Motor neuron (in vitro differentiated cells): ENCODE results near the gene CCDC184. TPM values are rescaled to one million over a fixed set of nuclear protein-coding genes. Genes with fewer than 3 reads are reported as not detected.

Experiments
- ATAC-seq, 8 experiments: fragments of 200-7000 bp; cut with Tn5 transposase; replicated peaks in 6 of 8; 2 replicates each; pipeline ENCODE4 v1.8.0; 2021; ENCODE audit warnings: mild to moderate bottlenecking in 8 of 8, moderate library complexity in 8 of 8
- H3K27ac ChIP-seq, 2 donors: fragments of 250-450 bp; sonication (Bioruptor Pico); 2 replicates each; pipeline ENCODE4 v1.9.0; 2021; ENCODE audit warnings: antibody characterized with exemption in 2 of 2, mild to moderate bottlenecking in 2 of 2, moderate library complexity in 1 of 2
- H3K4me1 ChIP-seq, 2 donors: fragments of 250-450 bp; sonication (Bioruptor Pico); replicated peaks in 1 of 2; 2 replicates each; pipeline ENCODE4 v1.6.1; 2021; ENCODE audit warnings: antibody characterized with exemption in 2 of 2, mild to moderate bottlenecking in 2 of 2, moderate library complexity in 1 of 2
- H3K4me3 ChIP-seq, 5 donors: fragments of 250-450 bp; sonication (Bioruptor Pico); 2 replicates each; pipeline ENCODE4 v1.9.0; 2021; ENCODE audit warnings: antibody characterized with exemption in 5 of 5, mild to moderate bottlenecking in 5 of 5, moderate library complexity in 4 of 5
- WGBS, 10 experiments: fragments of 450-650 bp; shearing (Covaris generic); methylation state at CpG; one replicate each; pipeline ENCODE4 v1.0.0; 2022; 5-methylcytosine and 5-hydroxymethylcytosine counted together
- in situ Hi-C, 9 experiments: fragments of 400-800 bp; cut with MboI; loops; one replicate each; pipeline ENCODE4 v1.15.0; 2021; ENCODE audit warnings: low sequenced_read_pairs in 9 of 9, low pct_unique_long_range_greater_than_20kb in 2 of 9; ENCODE audit not compliant: unreplicated experiment in 9 of 9
- total RNA-seq, 8 experiments: library from RNA; unstranded; fragments of 300-600 nt; gene quantifications; 2 replicates each; pipeline versions ENCODE4 v1.2.3 to v1.2.4, GENCODE V29; 2022

CCDC184 gene
- total RNA-seq, 8 experiments from 2014 or later = 2.0 to 46.3 (median 29.3) TPM

- peak overlapping the region; percentile 56 to 98 (median 86) for H3K4me3 ChIP-seq
- H3K4me1 ChIP-seq = peaks cover 13 to 14% of the 10 kb centered on the region in 2 donors
- 0 to 67% (median 5%) methylated on average over 1 to 7 of the region's 7 CpGs; no CpG with 5 or more reads in 3 of the 10 experiments for WGBS, 10 experiments
- in situ Hi-C loops = loop anchor here in 3 of 9 experiments (25.0 kb wide), 2 partner anchors 280 to 470 kb away; partner anchors contain the start of genes RPAP3 (in 2 of the 3) and ANP32D (in 1 of the 3)
- peak overlapping the region; percentile 60 to 90 for H3K27ac ChIP-seq
- no peak for ATAC-seq
These were observed 813 bp upstream of the CCDC184 start for GRCh38 chr12:48182631-48183030.

- peak overlapping the region; percentile 9 to 90 for H3K27ac ChIP-seq
- peaks cover 13 to 14% of the 10 kb centered on the region in 2 donors for H3K4me1 ChIP-seq
- in situ Hi-C loops = loop anchor here in 3 of 9 experiments (25.0 kb wide), 2 partner anchors 278 to 472 kb away; partner anchors contain the start of genes RPAP3 (in 2 of the 3) and ANP32D (in 1 of the 3)
- WGBS, 10 experiments = 0 to 1% (median 0%) methylated on average over 2 to 12 of the region's 61 CpGs; no CpG with 5 or more reads in 7 of the 10 experiments
- peak overlapping the region; percentile 56 to 98 (median 86) for H3K4me3 ChIP-seq
- peak in 5 of 8 experiments; percentile 15 to 35 (median 27) for ATAC-seq
These were observed 568 bp downstream of the CCDC184 start for GRCh38 chr12:48183876-48184548.

- Histone ChIP-seq H3K4me1 (peaks cover 14 to 16% of the 10 kb centered on the region in 2 donors), H3K27ac (peak overlapping the region; percentile 9 to 90), H3K4me3 (peak overlapping the region; percentile 56 to 98 (median 86))
- in situ Hi-C loops = loop anchor here in 3 of 9 experiments (25.0 kb wide), 2 partner anchors 278 to 472 kb away; partner anchors contain the start of genes RPAP3 (in 2 of the 3) and ANP32D (in 1 of the 3)
- peak in 2 of 8 experiments; percentile 1 to 2 for ATAC-seq
- WGBS, 10 experiments = 0 to 13% (median 0%) methylated on average over 2 to 11 of the region's 20 CpGs; no CpG with 5 or more reads in 4 of the 10 experiments
These were observed 1.1 kb downstream of the CCDC184 start for GRCh38 chr12:48184549-48184922.

- 20 to 100% (median 36%) methylated on average over 1 to 7 of the region's 10 CpGs; no CpG with 5 or more reads in 4 of the 10 experiments for WGBS, 10 experiments
- peak; percentile 16 to 69 (median 30) for ATAC-seq
- peak overlapping the region; percentile 64 to 90 for H3K27ac ChIP-seq
- peaks cover 14 to 16% of the 10 kb centered on the region in 2 donors for H3K4me1 ChIP-seq
- in situ Hi-C loops = loop anchor here in 3 of 9 experiments (25.0 kb wide), 2 partner anchors 277 to 473 kb away; partner anchors contain the start of genes RPAP3 (in 2 of the 3) and ANP32D (in 1 of the 3)
- H3K4me3 ChIP-seq = peak overlapping the region; percentile 56 to 98 (median 86)
These were observed 1.9 kb downstream of the CCDC184 start for GRCh38 chr12:48185181-48185919.

- in situ Hi-C loops = loop anchor here in 3 of 9 experiments (25.0 kb wide), 2 partner anchors 274 to 476 kb away; partner anchors contain the start of genes RPAP3 (in 2 of the 3) and ANP32D (in 1 of the 3)
- no peak overlapping the region for H3K27ac ChIP-seq
- H3K4me1 ChIP-seq = peaks cover 9 to 12% of the 10 kb centered on the region in 2 donors
- H3K4me3 ChIP-seq = no peak overlapping the region
- WGBS, 10 experiments = 25 to 84% (median 67%) methylated on average over 1 to 7 of the region's 10 CpGs
- no peak for ATAC-seq
These were observed 4.7 kb downstream of the CCDC184 start for GRCh38 chr12:48187916-48188695.

- peak; percentile 6 to 58 (median 42) for ATAC-seq
- Histone ChIP-seq H3K4me1 (peaks cover 9 to 12% of the 10 kb centered on the region in 2 donors), H3K27ac (no peak overlapping the region), H3K4me3 (no peak overlapping the region)
- 0 to 89% (median 29%) methylated on average over 1 to 6 of the region's 6 CpGs for WGBS, 10 experiments
- in situ Hi-C loops = loop anchor here in 3 of 9 experiments (25.0 kb wide), 2 partner anchors 273 to 477 kb away; partner anchors contain the start of genes RPAP3 (in 2 of the 3) and ANP32D (in 1 of the 3)
These were observed 6.1 kb downstream of the CCDC184 start for GRCh38 chr12:48189331-48190125.

- in situ Hi-C loops = loop anchor here in 3 of 9 experiments (25.0 kb wide), 2 partner anchors 271 to 479 kb away; partner anchors contain the start of genes RPAP3 (in 2 of the 3) and ANP32D (in 1 of the 3)
- peaks cover 1 to 9% of the 10 kb centered on the region in 2 donors for H3K4me1 ChIP-seq
- ATAC-seq = no peak
These were observed 7.7 kb downstream of the CCDC184 start for GRCh38 chr12:48191096-48191495.

GRCh38 chr12:48192861-48193260 lies 9.4 kb downstream of the CCDC184 start:
- H3K27ac ChIP-seq = no peak overlapping the region
- H3K4me3 ChIP-seq = no peak overlapping the region
- ATAC-seq = no peak
- WGBS, 10 experiments = 71 to 100% (median 95%) methylated on average over 1 of the region's 1 CpG; no CpG with 5 or more reads in 4 of the 10 experiments
- in situ Hi-C loops = loop anchor here in 3 of 9 experiments (25.0 kb wide), 2 partner anchors 269 to 481 kb away; partner anchors contain the start of genes RPAP3 (in 2 of the 3) and ANP32D (in 1 of the 3)
- H3K4me1 ChIP-seq = peaks cover 0 to 3% of the 10 kb centered on the region in 2 donors

More at GRCh38 chr12:48191096-48191495, 7.7 kb downstream of the CCDC184 start:
- no peak overlapping the region for H3K4me3 ChIP-seq
- H3K27ac ChIP-seq = no peak overlapping the region

- Histone ChIP-seq H3K4me1 (peaks cover 0 to 3% of the 10 kb centered on the region in 2 donors), H3K27ac (no peak overlapping the region), H3K4me3 (no peak overlapping the region)
- ATAC-seq = no peak
- 12 to 91% (median 61%) methylated on average over 1 to 2 of the region's 2 CpGs; no CpG with 5 or more reads in 2 of the 10 experiments for whole genome bisulfite sequencing, 10 experiments
- in situ Hi-C loops = loop anchor here in 3 of 9 experiments (25.0 kb wide), 2 partner anchors 269 to 481 kb away; partner anchors contain the start of genes RPAP3 (in 2 of the 3) and ANP32D (in 1 of the 3)
These were observed 10.2 kb downstream of the CCDC184 start for GRCh38 chr12:48193623-48194022.

GRCh38 chr12:48194799-48195201 lies 11.4 kb downstream of the CCDC184 start:
- in situ Hi-C loops = loop anchor here in 3 of 9 experiments (25.0 kb wide), 2 partner anchors 268 to 482 kb away; partner anchors contain the start of genes RPAP3 (in 2 of the 3) and ANP32D (in 1 of the 3)
- Histone ChIP-seq H3K4me3 (no peak overlapping the region), H3K27ac (no peak overlapping the region), H3K4me1 (peaks cover 0 to 10% of the 10 kb centered on the region in 2 donors)
- no peak for ATAC-seq
- WGBS, 10 experiments = 0 to 100% (median 67%) methylated on average over 1 of the region's 1 CpG; no CpG with 5 or more reads in 1 of the 10 experiments

GRCh38 chr12:48197549-48197970 lies 14.1 kb downstream of the CCDC184 start:
- peak overlapping the region; percentile 38 to 56 (median 53) for H3K4me3 ChIP-seq
- peaks cover 0 to 11% of the 10 kb centered on the region in 2 donors for H3K4me1 ChIP-seq
- in situ Hi-C loops = loop anchor here in 3 of 9 experiments (25.0 kb wide), 2 partner anchors 265 to 485 kb away; partner anchors contain the start of genes RPAP3 (in 2 of the 3) and ANP32D (in 1 of the 3)
- WGBS, 10 experiments = 0 to 10% (median 0%) methylated on average over 1 to 9 of the region's 10 CpGs
- ATAC-seq = peak; percentile 27 to 37 (median 32)
- H3K27ac ChIP-seq = peak overlapping the region; percentile 29 to 46
